Measurements from ENCODE around the gene OARD1. TPM values are rescaled to one million over a fixed set of nuclear protein-coding genes. Genes with fewer than 3 reads are reported as not detected.

Gene OARD1
- total RNA-seq, 4 donors from 2014 or later, result 8.6 to 30.0 (median 16.1) TPM

DNA sequence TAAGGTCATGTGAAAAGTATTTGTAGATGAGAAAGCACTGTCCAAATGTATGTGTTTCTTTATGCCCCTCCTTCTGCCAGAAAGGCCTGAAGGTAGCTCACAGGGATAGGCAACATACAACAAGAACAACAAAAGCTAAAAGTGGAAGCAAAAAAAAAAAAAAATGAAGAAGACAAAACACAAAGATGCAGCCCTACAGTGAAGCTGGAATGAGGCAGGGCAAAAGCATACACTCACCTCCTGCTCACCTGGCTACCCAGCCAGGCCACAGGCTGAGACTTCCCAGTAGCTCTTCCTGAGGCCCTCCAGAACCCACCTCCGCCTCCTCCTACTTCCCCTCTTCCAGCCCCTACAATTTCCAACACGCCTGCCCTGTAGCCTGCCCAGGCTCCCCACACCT is 35.6 kb downstream of the OARD1 start:
- intact Hi-C loops (cut with DNase I), result no loop called here
- Histone ChIP-seq H3K27ac (peak overlapping the region in 3 of 4 donors; percentile 42 to 64 (median 57)), H3K4me1 (peaks cover 4 to 44% (median 5%) of the 10 kb centered on the region in 3 donors), H3K9me3 (no peaks in the 10 kb centered on the region), H3K4me3 (no peak overlapping the region), H3K36me3 (no peaks in the 10 kb centered on the region), H3K27me3 (no peaks in the 10 kb centered on the region)
- 32 to 67% methylated on average over 2 of the region's 2 CpGs for WGBS, 2 donors
- TF ChIP-seq CTCF (IDR thresholded peaks at IDR 0.05) (no peak), POLR2A (IDR thresholded peaks at IDR 0.05) (no peak)
- no peak for DNase-seq

DNA sequence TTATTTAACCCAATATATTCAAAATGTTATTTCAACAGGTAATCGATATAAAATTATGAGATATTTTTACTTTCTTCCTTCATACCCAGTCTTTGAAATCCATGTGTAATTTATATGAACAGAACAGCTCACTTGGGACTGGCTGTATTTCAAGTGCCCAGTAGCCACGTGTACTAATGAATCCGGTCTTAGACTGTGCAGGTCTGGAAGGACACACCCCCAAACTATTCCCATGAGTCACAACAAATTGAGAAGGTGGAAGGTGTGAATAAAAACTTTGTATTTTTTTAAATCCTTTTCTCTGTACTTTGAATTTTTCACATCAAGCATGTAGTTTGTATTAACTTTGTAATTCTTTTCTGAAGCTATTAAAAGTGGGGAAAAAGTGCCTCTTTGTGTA is 36.0 kb downstream of the OARD1 start:
- Histone ChIP-seq H3K36me3 (no peaks in the 10 kb centered on the region), H3K27ac (peak overlapping the region in 3 of 4 donors; percentile 42 to 64 (median 57)), H3K9me3 (no peaks in the 10 kb centered on the region), H3K27me3 (no peaks in the 10 kb centered on the region), H3K4me1 (peaks cover 4 to 43% (median 5%) of the 10 kb centered on the region in 3 donors), H3K4me3 (no peak overlapping the region)
- 32 to 36% methylated on average over 3 of the region's 3 CpGs for WGBS, 2 donors
- DNase-seq, result no peak
- TF ChIP-seq POLR2A (IDR thresholded peaks at IDR 0.05) (no peak), CTCF (IDR thresholded peaks at IDR 0.05) (no peak)
- intact Hi-C loops (cut with DNase I), result no loop called here

GRCh38 chr6:41033776-41034175 is 38.4 kb downstream of the OARD1 start:
- H3K4me3 ChIP-seq, result no peak overlapping the region
- H3K27ac ChIP-seq, result no peak overlapping the region
- DNase-seq, result no peak
- no peaks in the 10 kb centered on the region for H3K9me3 ChIP-seq
- intact Hi-C loops (cut with DNase I), result no loop called here
- 79% methylated on average over 8 of the region's 13 CpGs for WGBS, 2 donors
- peaks cover 0 to 24% (median 4%) of the 10 kb centered on the region in 3 donors for H3K4me1 ChIP-seq
- no peaks in the 10 kb centered on the region for H3K27me3 ChIP-seq
- H3K36me3 ChIP-seq, result no peaks in the 10 kb centered on the region
- TF ChIP-seq CTCF (IDR thresholded peaks at IDR 0.05) (no peak), POLR2A (IDR thresholded peaks at IDR 0.05) (no peak)

DNA sequence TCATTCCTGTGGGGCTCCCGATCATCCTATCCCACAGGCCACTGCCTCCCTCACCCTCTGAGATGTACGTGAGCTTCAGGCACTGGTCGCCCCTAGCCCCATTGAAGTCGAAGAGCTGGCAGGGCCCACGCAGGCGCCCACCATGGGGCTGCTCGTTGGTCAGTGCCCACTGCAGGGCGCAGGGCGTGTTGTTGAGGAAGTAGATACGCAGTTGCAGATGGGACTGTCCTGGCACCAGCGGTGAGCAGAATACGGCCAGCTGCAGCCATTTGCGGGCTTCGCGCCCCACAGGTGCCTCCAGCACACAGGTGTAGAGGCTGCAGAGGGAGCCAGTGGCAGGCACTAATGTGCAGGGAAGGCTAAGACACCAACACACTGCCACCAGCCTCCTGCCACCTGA is 39.3 kb downstream of the OARD1 start:
- no peaks in the 10 kb centered on the region for H3K9me3 ChIP-seq
- H3K36me3 ChIP-seq, result no peaks in the 10 kb centered on the region
- WGBS, 2 donors, result 94 to 97% methylated on average over 9 to 12 of the region's 15 CpGs
- no peak for TF ChIP-seq CTCF (IDR thresholded peaks at IDR 0.05)
- TF ChIP-seq POLR2A (IDR thresholded peaks at IDR 0.05), result no peak
- intact Hi-C loops (cut with DNase I), result no loop called here
- no peak overlapping the region for H3K4me3 ChIP-seq
- H3K27me3 ChIP-seq, result no peaks in the 10 kb centered on the region
- no peak for DNase-seq
- H3K27ac ChIP-seq, result no peak overlapping the region
- H3K4me1 ChIP-seq, result peaks cover 6 to 34% (median 12%) of the 10 kb centered on the region in 3 donors

GRCh38 chr6:41028561-41029412 is 43.4 kb downstream of the OARD1 start:
- no peaks in the 10 kb centered on the region for H3K9me3 ChIP-seq
- 69 to 77% methylated on average over 6 to 7 of the region's 13 CpGs for WGBS, 2 donors
- intact Hi-C loops (cut with DNase I), result loop anchor here (10.0 kb wide), 1 partner anchor 134 kb away; no protein-coding TSS in a partner anchor
- peak overlapping the region; percentile 28 to 69 (median 54) for H3K4me3 ChIP-seq
- H3K27ac ChIP-seq, result peak overlapping the region; percentile 22 to 86 (median 66)
- H3K4me1 ChIP-seq, result peaks cover 12 to 23% (median 15%) of the 10 kb centered on the region in 3 donors
- no peaks in the 10 kb centered on the region for H3K36me3 ChIP-seq
- no peak for DNase-seq
- TF ChIP-seq POLR2A (IDR thresholded peaks at IDR 0.05) (no peak), CTCF (IDR thresholded peaks at IDR 0.05) (no peak)
- H3K27me3 ChIP-seq, result no peaks in the 10 kb centered on the region

Data from esophagus squamous epithelium (tissue), 5 donors.